Medulla oblongata (tissue), 1 donor: Measurements from ENCODE around the gene SPANXN5.
"Not testable (repeated sequence)": the region's sequence is repeated elsewhere in the genome, so short reads cannot be mapped to it uniquely, and the experiment has no call there.

Experiments
- DNase-seq: peaks from one replicate; pipeline ENCODE4 v3.0.0-alpha.2; 2015; ENCODE audit errors: extremely low spot score

Gene SPANXN5, protein sequence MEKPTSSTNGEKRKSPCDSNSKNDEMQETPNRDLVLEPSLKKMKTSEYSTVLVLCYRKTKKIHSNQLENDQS

DNA sequence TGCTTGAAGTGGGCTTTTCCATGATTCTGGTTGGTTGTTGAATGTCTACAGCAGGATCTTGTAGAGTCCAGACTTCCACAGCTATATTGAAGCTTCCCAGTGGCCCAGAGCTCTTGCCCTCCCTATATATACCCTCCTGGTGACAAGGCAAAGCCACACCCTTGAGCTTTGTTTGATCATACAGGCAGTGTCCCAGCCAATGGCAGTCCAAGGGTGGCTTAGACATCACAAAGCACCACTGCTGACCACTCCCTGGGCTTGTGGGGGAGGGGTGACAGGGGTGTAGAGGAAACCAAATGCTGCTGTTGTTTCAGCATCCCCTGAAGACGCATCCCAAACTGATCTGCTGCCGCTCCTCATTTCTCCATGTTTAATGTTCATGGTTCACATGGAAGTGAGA, at the start of gene SPANXN5:
Gene SPANXN5, minus strand, starts transcription at position 101 of the 400 bp plus-strand sequence. Its CDS starts 79 bp downstream, at position 22.
- not testable (repeated sequence) for DNase-seq

DNA sequence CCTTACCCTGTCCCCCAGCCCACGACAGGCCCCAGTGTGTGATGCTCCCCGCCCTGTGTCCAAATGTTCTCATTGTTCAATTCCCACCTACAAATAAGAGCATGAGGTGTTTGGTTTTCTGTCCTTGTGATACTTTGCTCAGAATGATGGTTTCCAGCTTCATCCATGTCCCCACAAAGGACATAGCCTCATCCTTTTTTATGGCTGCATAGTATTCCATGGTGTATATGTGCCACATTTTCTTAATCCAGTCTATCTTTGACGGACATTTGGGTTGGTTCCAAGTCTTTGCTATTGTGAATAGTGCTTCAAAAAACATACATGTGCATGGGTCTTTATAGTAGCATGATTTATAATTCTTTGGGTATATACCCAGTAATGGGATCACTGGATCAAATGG, 46.4 kb upstream of the SPANXN5 start:
- DNase-seq: not testable (repeated sequence)

DNA sequence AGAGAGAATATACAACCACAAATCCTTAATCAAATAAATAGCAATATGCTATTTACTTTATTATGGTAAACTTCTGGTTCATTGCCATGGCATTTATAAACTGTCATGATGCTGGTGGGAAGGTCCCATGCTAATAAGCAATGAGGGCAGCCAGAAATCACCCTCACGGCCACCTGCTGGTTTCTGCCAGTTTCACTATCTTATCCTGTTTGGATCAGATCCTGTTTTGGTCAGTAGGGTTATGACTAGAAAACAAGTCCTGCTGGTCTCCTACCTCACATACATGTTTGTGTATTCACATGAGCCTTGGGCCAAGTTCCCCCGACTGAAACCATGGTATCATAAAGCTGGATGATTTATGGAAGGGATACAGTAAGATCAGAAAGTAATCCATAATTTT, 41.9 kb upstream of the SPANXN5 start:
- no peak for DNase-seq

- no peak for DNase-seq
Observed at GRCh38 chrX:52830551-52830950, 33.3 kb upstream of the SPANXN5 start.

GRCh38 chrX:52824608-52825007, 27.4 kb upstream of the SPANXN5 start:
- DNase-seq: no peak

DNA sequence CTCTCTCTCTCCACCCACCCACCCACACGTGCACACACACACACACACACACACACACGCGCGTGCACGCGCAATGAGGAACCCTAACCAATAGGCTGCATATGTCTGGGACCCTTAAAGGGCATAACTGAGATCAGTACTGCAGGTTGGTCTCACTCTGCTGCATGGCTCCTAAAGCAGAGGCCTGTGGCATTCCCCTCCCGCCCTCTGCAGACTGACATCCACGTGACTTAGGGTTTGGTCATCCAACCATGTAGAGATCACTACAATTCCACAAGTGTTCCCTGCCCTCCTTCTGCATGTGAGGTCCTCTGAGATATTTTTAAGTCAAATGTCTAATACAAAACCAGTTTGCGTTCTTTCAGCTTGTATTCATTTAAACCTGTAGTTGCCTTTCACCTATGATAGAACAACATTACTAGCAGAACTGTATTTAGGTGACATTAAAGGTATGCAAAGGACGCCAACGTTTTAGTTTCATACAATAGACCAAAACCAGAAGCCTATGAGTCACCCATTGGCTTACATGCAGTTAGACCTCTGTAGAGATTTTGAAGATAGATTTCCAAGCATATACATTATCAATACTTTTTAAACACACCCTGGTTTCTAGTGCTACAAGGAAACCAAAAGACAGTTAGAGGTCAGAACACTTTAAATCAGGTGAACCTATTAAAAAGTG, 24.0 kb upstream of the SPANXN5 start:
- no peak for DNase-seq

GRCh38 chrX:52819788-52820187, 22.6 kb upstream of the SPANXN5 start:
- DNase-seq: no peak

DNA sequence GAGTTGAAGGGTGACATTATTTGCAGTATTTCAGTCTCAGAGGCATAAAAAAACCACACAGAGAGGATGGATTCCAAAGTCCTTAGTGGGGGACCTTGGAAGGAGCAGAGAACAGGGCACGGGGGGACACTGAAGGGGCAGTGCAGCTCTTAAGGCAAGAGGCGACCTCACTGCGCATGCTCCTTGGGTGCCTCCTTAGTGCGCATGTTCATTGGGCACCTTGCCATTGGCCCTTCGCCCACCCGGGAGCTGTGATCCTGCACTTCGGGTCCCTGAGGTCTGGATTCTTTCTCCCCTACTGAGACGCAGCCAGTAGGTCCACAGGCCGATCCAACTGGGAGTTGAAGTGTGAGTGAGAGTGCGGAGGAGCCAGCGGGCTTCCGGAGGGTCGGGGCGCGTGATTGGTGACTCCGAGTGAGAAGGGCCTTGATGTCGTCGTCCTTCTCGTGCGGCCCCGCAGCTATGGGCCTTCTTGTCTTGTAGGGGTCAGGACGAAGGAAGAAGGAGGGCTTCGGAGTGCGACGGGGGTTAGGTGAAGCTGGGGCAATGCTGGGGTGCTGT, 13.9 kb upstream of the SPANXN5 start, which contains the start of gene XAGE5:
Gene XAGE5, plus strand, starts transcription at position 223 of the 561 bp plus-strand sequence. CDS start 1,280 bp downstream, outside the sequence.
- DNase-seq: no peak

DNA sequence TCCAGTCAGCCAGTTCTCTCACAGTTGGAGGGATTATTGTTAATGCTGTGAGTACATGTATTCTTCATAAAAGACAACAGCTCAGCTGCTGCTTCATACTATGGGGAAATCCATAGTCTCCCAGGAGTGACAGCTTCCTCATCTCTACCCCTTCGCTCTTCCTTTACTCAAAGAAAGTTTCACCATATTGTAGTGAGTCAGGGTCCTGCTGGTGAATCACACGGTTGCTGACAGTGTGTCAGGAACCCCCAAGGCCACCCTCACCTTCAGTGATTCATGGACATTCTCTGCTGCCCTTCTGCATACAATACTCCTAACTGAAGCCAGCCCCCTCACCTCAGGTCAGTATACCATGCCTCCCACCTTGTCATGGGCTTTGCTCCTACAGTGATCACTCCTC, 7.6 kb upstream of the SPANXN5 start:
- DNase-seq: not testable (repeated sequence)

GRCh38 chrX:52773504-52773903, 23.7 kb downstream of the SPANXN5 start:
- DNase-seq: not testable (repeated sequence)

DNA sequence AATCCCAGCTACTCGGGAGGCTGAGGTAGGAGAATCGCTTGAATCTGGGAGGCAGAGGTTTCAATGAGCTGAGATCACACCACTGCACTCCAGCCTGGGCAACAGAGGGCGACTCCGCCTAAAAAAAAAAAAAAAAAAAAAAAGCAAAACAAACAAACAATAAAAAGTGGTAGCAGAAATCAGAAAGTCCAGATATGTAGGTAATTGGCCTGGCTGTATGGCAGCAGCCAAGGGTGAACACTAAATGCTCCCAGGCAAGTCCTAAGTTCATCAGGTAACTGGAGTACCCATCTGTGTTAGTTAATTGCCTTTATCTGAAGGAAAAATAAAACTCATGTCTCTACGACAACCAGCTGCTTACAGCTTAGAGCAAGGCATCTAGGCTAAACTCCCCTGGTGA, 31.2 kb downstream of the SPANXN5 start:
- DNase-seq: not testable (repeated sequence)

DNA sequence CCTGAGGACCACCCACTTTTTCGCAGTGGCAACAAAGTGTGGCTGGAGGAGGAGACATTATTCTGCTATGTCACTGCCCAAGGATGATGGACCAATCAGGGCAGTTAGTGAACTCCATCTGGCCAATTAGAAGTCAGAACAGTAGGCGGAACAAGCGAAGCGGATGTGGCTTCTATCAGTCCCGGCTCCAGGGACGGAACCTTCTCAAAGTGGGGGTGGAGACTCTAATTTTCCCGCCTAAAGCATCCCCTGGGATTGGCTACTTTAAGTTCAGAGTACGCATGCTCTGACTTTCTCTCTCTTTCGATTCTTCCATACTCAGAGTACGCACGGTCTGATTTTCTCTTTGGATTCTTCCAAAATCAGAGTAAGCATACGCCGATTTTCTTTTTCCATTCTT, 46.3 kb downstream of the SPANXN5 start, which contains the start of gene SSX2B:
Gene SSX2B, plus strand, starts transcription at position 301 of the 400 bp plus-strand sequence. CDS start 1,429 bp downstream, outside the sequence.
- DNase-seq: not testable (repeated sequence)
